ENCODE data around the gene HYAL3.

DNA sequence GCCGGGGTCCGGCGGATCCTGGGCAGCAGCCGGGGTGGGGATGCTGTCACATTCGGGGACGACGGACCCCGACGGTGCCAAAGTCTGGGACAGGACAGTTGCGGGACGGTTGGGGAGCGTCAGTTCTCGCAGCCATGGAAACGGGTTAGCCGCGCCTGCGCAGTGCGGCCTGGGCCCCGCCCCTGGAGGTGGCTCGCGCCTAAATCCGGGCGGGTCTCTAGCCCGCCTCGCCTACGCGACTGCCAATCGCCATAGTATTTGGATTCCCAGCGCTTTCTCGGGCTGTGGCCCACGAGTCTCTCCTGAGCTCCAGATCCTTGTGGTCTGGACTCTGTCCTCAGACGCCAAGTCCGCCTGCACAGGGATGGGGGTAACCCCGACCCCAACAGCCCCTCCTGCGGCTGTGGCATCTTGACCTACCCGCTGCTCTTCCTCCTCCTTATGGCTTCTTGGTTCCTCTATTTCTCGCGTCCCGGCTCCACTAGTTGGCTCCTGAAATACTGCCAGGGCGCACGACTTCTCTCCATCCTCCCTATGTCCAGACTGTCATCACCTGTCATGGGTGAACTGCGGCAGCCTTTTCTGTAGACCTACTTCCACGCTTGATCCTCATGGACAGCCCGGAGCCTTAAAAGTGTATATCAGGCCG lies 46.5 kb upstream of the HYAL3 start, which contains the start of gene ZMYND10:
- TF ChIP-seq, protein P1, sequence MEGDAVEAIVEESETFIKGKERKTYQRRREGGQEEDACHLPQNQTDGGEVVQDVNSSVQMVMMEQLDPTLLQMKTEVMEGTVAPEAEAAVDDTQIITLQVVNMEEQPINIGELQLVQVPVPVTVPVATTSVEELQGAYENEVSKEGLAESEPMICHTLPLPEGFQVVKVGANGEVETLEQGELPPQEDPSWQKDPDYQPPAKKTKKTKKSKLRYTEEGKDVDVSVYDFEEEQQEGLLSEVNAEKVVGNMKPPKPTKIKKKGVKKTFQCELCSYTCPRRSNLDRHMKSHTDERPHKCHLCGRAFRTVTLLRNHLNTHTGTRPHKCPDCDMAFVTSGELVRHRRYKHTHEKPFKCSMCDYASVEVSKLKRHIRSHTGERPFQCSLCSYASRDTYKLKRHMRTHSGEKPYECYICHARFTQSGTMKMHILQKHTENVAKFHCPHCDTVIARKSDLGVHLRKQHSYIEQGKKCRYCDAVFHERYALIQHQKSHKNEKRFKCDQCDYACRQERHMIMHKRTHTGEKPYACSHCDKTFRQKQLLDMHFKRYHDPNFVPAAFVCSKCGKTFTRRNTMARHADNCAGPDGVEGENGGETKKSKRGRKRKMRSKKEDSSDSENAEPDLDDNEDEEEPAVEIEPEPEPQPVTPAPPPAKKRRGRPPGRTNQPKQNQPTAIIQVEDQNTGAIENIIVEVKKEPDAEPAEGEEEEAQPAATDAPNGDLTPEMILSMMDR (conservative IDR thresholded peaks at IDR 0.05 in 1 of 2, IDR thresholded peaks at IDR 0.05 in 1 of 2; ENCODE audit: low read depth in 1 of 2, low read length in 2 of 2): no peak
- no peak for TF ChIP-seq EZH2 (IDR thresholded peaks at IDR 0.05; ENCODE audit: low read length, missing control alignments)

All from fibroblast of lung (primary cell).